ENCODE data around the gene EGFR.

The EGFR gene

GRCh38 chr7:55109404-55110167 is 90.8 kb downstream of the EGFR start:
- H3K4me1 Mint-ChIP-seq = no peaks in the 10 kb centered on the region
- H3K9me3 Mint-ChIP-seq = no peaks in the 10 kb centered on the region
- H3K27me3 Mint-ChIP-seq = peaks cover 17% of the 10 kb centered on the region
- ATAC-seq (ENCODE audit: low read depth) (no peak), DNase-seq (ENCODE audit: low spot score in 2 of 2) (no peak)
- H3K36me3 Mint-ChIP-seq = no peaks in the 10 kb centered on the region
- no peak overlapping the region for H3K27ac Mint-ChIP-seq
- H3K4me3 Mint-ChIP-seq = no peak overlapping the region

- Mint-ChIP-seq H3K36me3 (no peaks in the 10 kb centered on the region), H3K4me3 (no peak overlapping the region), H3K9me3 (no peaks in the 10 kb centered on the region), H3K4me1 (no peaks in the 10 kb centered on the region), H3K27me3 (peaks cover 17% of the 10 kb centered on the region), H3K27ac (no peak overlapping the region)
- no peak for DNase-seq (ENCODE audit: low spot score in 2 of 2)
- no peak for ATAC-seq (ENCODE audit: low read depth)
Observed at GRCh38 chr7:55110282-55110992, 91.6 kb downstream of the EGFR start.

- ATAC-seq (ENCODE audit: low read depth) = no peak
- no peak for DNase-seq (ENCODE audit: low spot score in 2 of 2)
- no peaks in the 10 kb centered on the region for H3K36me3 Mint-ChIP-seq
- no peaks in the 10 kb centered on the region for H3K9me3 Mint-ChIP-seq
- H3K27ac Mint-ChIP-seq = no peak overlapping the region
- no peak overlapping the region for H3K4me3 Mint-ChIP-seq
- H3K27me3 Mint-ChIP-seq = peaks cover 17% of the 10 kb centered on the region
- H3K4me1 Mint-ChIP-seq = no peaks in the 10 kb centered on the region
Observed at GRCh38 chr7:55110993-55111361, 92.2 kb downstream of the EGFR start.

GRCh38 chr7:55112056-55112455 is 93.2 kb downstream of the EGFR start:
- no peak for ATAC-seq (ENCODE audit: low read depth)

GRCh38 chr7:55113760-55114540 is 95.1 kb downstream of the EGFR start:
- Mint-ChIP-seq H3K4me3 (no peak overlapping the region), H3K27ac (no peak overlapping the region), H3K9me3 (no peaks in the 10 kb centered on the region), H3K36me3 (no peaks in the 10 kb centered on the region), H3K27me3 (peaks cover 8% of the 10 kb centered on the region), H3K4me1 (no peaks in the 10 kb centered on the region)
- ATAC-seq (ENCODE audit: low read depth) = no peak
- no peak for DNase-seq (ENCODE audit: low spot score in 2 of 2)

More at GRCh38 chr7:55112056-55112455, 93.2 kb downstream of the EGFR start:
- no peak overlapping the region for H3K27ac Mint-ChIP-seq
- H3K27me3 Mint-ChIP-seq = peaks cover 13% of the 10 kb centered on the region
- no peaks in the 10 kb centered on the region for H3K36me3 Mint-ChIP-seq
- H3K4me3 Mint-ChIP-seq = no peak overlapping the region
- no peaks in the 10 kb centered on the region for H3K4me1 Mint-ChIP-seq
- no peaks in the 10 kb centered on the region for H3K9me3 Mint-ChIP-seq
- DNase-seq (ENCODE audit: low spot score in 2 of 2) = no peak

GRCh38 chr7:55117286-55117685 is 98.5 kb downstream of the EGFR start:
- Mint-ChIP-seq H3K4me1 (no peaks in the 10 kb centered on the region), H3K4me3 (no peak overlapping the region), H3K27me3 (peaks cover 8% of the 10 kb centered on the region), H3K27ac (no peak overlapping the region), H3K36me3 (no peaks in the 10 kb centered on the region), H3K9me3 (no peaks in the 10 kb centered on the region)
- DNase-seq (ENCODE audit: low spot score in 2 of 2) = no peak
- ATAC-seq (ENCODE audit: low read depth) = no peak

- DNase-seq (ENCODE audit: low spot score in 2 of 2) = no peak
- ATAC-seq (ENCODE audit: low read depth) = no peak
- Mint-ChIP-seq H3K9me3 (peaks cover 1% of the 10 kb centered on the region), H3K4me1 (no peaks in the 10 kb centered on the region), H3K4me3 (no peak overlapping the region), H3K27ac (no peak overlapping the region), H3K27me3 (peaks cover 6% of the 10 kb centered on the region), H3K36me3 (no peaks in the 10 kb centered on the region)
Observed at GRCh38 chr7:55118426-55118825, 99.6 kb downstream of the EGFR start.

- no peaks in the 10 kb centered on the region for H3K36me3 Mint-ChIP-seq
- no peaks in the 10 kb centered on the region for H3K4me1 Mint-ChIP-seq
- peaks cover 7% of the 10 kb centered on the region for H3K27me3 Mint-ChIP-seq
- no peak overlapping the region for H3K27ac Mint-ChIP-seq
- DNase-seq (ENCODE audit: low spot score in 2 of 2) = no peak
- H3K9me3 Mint-ChIP-seq = peaks cover 1% of the 10 kb centered on the region
- H3K4me3 Mint-ChIP-seq = no peak overlapping the region
- ATAC-seq (ENCODE audit: low read depth) = no peak
Observed at GRCh38 chr7:55119571-55119970, 100.8 kb downstream of the EGFR start.

GRCh38 chr7:55120074-55120473 is 101.3 kb downstream of the EGFR start:
- Mint-ChIP-seq H3K4me1 (no peaks in the 10 kb centered on the region), H3K4me3 (no peak overlapping the region), H3K27me3 (peaks cover 8% of the 10 kb centered on the region), H3K27ac (no peak overlapping the region), H3K36me3 (no peaks in the 10 kb centered on the region), H3K9me3 (peaks cover 1% of the 10 kb centered on the region)
- ATAC-seq (ENCODE audit: low read depth) (no peak), DNase-seq (ENCODE audit: low spot score in 2 of 2) (no peak)

GRCh38 chr7:55120501-55121198 is 101.8 kb downstream of the EGFR start:
- Mint-ChIP-seq H3K36me3 (no peaks in the 10 kb centered on the region), H3K9me3 (peaks cover 1% of the 10 kb centered on the region), H3K27ac (no peak overlapping the region), H3K4me1 (no peaks in the 10 kb centered on the region), H3K27me3 (peaks cover 8% of the 10 kb centered on the region), H3K4me3 (no peak overlapping the region)
- ATAC-seq (ENCODE audit: low read depth) (no peak), DNase-seq (ENCODE audit: low spot score in 2 of 2) (no peak)

GRCh38 chr7:55121249-55121648 is 102.4 kb downstream of the EGFR start:
- ATAC-seq (ENCODE audit: low read depth) (no peak), DNase-seq (ENCODE audit: low spot score in 2 of 2) (no peak)
- Mint-ChIP-seq H3K9me3 (peaks cover 1% of the 10 kb centered on the region), H3K36me3 (no peaks in the 10 kb centered on the region), H3K27ac (no peak overlapping the region), H3K27me3 (peaks cover 12% of the 10 kb centered on the region), H3K4me3 (no peak overlapping the region), H3K4me1 (no peaks in the 10 kb centered on the region)

GRCh38 chr7:55122263-55122662 is 103.4 kb downstream of the EGFR start:
- ATAC-seq (ENCODE audit: low read depth) (no peak), DNase-seq (ENCODE audit: low spot score in 2 of 2) (no peak)
- Mint-ChIP-seq H3K4me3 (no peak overlapping the region), H3K36me3 (no peaks in the 10 kb centered on the region), H3K27me3 (peaks cover 12% of the 10 kb centered on the region), H3K9me3 (peaks cover 1% of the 10 kb centered on the region), H3K27ac (no peak overlapping the region), H3K4me1 (no peaks in the 10 kb centered on the region)

GRCh38 chr7:55124989-55125875 is 106.4 kb downstream of the EGFR start:
- H3K9me3 Mint-ChIP-seq = peaks cover 1% of the 10 kb centered on the region
- no peaks in the 10 kb centered on the region for H3K36me3 Mint-ChIP-seq
- no peaks in the 10 kb centered on the region for H3K4me1 Mint-ChIP-seq
- no peak overlapping the region for H3K4me3 Mint-ChIP-seq
- H3K27me3 Mint-ChIP-seq = peaks cover 14% of the 10 kb centered on the region
- no peak overlapping the region for H3K27ac Mint-ChIP-seq
- DNase-seq (ENCODE audit: low spot score in 2 of 2) = no peak
- no peak for ATAC-seq (ENCODE audit: low read depth)

Measured in memory B cell (primary cell).